SKM-1 (cell line): Measurements from ENCODE around the gene FADS3.

Experiments used
- DNase-seq: peaks from one replicate; lab custom pipeline; 2025; ENCODE audit not compliant: unreplicated experiment; lab: John Stamatoyannopoulos, UW

FADS3 gene

GRCh38 chr11:61839742-61840141 lies 51.6 kb downstream of the FADS3 start:
- DNase-seq = no peak

DNA sequence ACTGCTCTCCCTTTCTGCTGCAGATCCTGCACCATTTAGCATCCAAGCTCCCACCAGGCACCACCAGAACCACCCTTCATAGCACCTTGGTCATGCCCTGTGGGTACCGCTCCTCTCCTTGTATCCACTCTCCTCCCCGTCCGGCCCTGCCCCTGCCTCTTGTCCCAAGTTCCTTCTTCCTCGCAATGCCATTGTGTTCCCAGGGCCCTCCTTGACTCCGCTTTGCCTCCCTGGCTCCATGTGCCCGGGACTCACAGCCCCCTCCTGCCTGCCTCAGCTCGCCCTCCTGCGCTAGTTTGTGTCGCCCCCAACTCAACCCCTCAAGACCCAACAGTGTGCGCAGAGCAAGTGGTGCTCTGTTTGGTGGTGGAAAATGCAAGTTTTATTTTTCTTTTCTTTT lies 52.4 kb downstream of the FADS3 start:
- DNase-seq = no peak

GRCh38 chr11:61838501-61838900 lies 52.8 kb downstream of the FADS3 start:
- DNase-seq = no peak

DNA sequence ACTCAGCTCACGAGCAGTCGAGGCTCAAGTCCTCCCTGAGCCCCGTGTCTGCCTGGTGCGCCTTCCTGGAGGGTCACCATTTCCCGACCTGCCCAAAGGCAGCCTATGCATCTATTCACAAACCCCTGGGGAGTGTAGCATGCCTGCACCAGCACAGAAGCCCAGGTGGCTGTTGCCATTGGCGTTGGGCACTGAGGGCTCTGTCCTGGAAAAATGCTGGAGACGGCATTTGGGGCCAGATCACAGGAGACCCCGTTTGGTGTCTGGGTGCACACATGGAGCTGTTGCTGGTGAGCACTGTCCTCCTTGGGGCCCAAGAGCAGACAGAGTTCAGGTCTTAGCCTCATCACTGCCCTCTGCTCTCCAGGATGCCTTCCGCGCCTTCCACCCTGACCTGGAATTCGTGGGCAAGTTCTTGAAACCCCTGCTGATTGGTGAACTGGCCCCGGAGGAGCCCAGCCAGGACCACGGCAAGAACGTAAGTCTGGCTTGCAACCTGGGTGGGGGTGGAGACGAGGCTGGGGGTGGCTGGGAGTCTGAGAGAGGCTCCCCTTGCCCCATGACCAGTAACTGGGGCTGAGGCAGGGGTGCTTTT lies 53.8 kb downstream of the FADS3 start:
- DNase-seq = no peak

DNA sequence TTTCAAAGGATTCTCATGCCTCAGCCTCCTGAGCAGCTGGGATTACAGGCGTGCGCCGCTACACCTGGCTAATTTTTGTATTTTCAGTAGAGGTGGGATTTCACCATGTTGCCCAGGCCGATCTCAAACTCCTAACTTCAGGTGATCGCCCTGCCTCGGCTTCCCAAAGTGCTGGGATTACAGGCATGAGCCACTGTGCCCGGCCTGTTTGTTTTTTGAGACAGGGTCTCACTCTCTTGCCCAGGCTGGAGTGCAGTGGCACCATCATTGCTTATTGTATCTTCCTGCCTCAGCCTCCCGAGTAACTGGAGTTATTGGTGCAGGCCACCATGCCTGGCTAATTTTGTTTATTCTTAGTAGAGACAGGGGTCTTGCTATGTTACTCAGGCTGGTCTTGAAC lies 55.2 kb downstream of the FADS3 start:
- no peak for DNase-seq

DNA sequence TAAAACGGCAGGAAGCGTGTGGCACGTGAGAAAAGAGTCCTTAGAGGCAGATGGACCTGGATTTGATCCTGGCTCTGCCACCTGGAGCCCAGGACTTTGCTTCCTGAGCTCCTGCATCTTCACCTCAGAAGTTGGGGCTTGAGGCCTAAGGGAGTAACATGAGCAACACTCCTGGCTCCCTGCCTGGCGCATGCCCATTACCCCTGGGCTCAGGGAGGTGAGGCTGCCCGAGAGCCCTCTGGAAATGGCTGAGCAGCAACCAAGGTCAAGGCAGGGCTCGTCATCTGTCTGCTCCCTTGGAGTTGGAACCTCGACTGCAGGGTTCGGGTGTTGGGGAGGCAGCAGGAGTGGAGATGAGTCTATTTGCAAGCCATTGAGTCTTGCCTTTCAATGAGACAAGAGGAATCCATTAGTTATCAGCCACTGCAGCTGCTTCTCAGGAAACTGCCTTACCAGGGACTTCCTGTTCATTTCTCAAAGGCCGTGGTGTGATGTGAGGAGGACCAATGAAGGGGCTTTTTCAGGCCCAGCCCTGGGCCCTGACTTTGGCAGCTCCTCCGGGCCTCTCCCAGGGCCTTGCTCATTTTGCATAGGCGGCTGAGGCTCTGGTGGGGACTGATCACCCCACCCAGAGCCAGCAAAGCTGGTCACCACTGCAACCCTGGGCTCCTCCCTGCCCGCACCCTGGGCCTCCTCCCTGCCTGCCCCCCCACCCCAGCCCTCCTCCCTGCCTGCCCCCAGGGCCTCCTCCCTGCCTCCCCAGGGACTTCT lies 56.9 kb downstream of the FADS3 start:
- DNase-seq = peak; percentile 66

- DNase-seq = no peak
Observed at GRCh38 chr11:61833926-61834277, 57.4 kb downstream of the FADS3 start.

- no peak for DNase-seq
Observed at GRCh38 chr11:61833471-61833870, 57.9 kb downstream of the FADS3 start.

DNA sequence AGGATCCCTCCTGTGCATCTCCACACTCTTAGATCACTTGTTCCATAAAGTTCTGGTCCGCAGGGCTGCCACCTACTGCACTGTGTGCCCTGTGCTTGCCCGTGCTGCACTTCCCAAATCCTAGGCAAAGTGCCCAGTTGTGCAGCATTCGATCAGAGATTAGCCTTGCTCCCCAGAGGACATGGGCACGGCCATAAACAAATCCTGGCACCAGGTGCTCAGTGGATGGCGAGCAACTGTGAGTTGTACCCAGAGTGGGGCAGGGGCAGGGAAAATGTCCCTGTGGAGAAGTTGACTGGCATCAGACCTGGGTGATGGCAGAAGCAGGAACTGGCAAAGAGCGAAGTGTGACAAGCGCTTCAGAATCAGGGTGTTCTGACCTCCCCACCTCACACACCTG lies 58.6 kb downstream of the FADS3 start:
- DNase-seq = no peak

DNA sequence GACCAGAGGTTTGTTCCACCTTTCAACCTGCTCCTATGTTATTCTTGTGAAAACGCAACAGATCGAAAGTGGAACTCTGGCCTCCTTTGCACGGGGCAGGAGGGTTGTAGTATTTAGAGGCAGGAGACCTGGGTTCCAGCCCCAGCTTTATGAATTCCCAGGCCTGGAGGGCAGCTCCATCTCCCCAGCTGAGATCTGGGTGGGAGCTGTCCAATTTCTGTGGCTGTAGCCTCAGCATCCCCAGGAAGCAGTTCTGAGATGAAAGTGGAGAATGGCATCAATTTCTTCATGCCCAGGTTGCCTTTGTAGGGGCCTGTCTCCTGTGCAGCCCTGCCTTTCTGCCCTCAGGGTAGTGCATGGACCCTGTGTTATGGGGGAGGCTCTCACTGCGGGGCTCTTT lies 59.1 kb downstream of the FADS3 start:
- DNase-seq = no peak

GRCh38 chr11:61830237-61831105 lies 60.9 kb downstream of the FADS3 start:
- no peak for DNase-seq

DNA sequence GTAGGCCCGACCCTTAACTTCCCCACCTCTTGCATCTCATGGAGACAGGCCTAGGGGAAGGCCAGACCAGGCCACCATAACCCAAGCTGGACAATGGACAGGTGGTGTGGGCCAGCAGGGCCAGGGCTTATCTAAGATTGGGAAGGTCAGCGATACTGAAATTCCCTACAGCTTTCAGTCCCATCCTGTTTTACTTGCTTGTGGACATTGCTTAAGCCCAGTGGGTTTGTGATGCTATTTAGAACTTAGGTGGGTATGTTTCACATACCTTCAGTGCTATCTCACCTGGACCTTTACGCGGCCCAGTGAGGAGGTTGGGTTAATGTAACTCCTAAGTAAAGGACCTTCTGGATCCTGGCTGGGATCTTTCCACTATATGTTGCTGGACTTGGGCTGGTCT lies 61.5 kb downstream of the FADS3 start:
- DNase-seq = no peak

- no peak for DNase-seq
Observed at GRCh38 chr11:61828629-61829407, 62.5 kb downstream of the FADS3 start.

GRCh38 chr11:61828379-61828628 lies 63.0 kb downstream of the FADS3 start:
- DNase-seq = no peak

- DNase-seq = peak; percentile 73
Observed at GRCh38 chr11:61827571-61828378, 63.6 kb downstream of the FADS3 start, which contains the start of gene FADS2. FADS2 (plus strand) TSS chr11:61828300; CDS start chr11:61828391, 91 bp downstream.

- no peak for DNase-seq
Observed at GRCh38 chr11:61826930-61827570, 64.3 kb downstream of the FADS3 start.
